Measurements from ENCODE around the gene FAM50A. TPM values are rescaled to one million over a fixed set of nuclear protein-coding genes. Genes with fewer than 3 reads are reported as not detected.

Gene FAM50A
- polyA plus RNA-seq, 1 of the 3 experiments (the other 2 are of a cell fraction) = 86.0 TPM

- no peak for TF ChIP-seq TAF1 (IDR thresholded peaks at IDR 0.05; ENCODE audit: borderline replicate concordance, low read depth, low read length)
- TF ChIP-seq TEAD4 (IDR thresholded peaks at IDR 0.05; ENCODE audit: borderline replicate concordance, insufficient read depth) = no peak
- no peak for TF ChIP-seq RAD21 (IDR thresholded peaks at IDR 0.05; ENCODE audit: low read length)
- no peak for TF ChIP-seq ELF1 (IDR thresholded peaks at IDR 0.05)
- no peak for TF ChIP-seq YY1 (IDR thresholded peaks at IDR 0.05; ENCODE audit: low read depth)
- TF ChIP-seq GABPA (IDR thresholded peaks at IDR 0.05; ENCODE audit: low read depth) = no peak
These were observed 15.2 kb downstream of the FAM50A start (continued) for GRCh38 chrX:154458954-154459778.

GRCh38 chrX:154459832-154460231, 15.9 kb downstream of the FAM50A start:
- H3K9me2 ChIP-seq = no peaks in the 10 kb centered on the region
- CTCF ChIA-PET = interaction anchor here (0.9 to 1.5 kb wide), 5 partner anchors 14 to 74 kb away, joined by 3 to 4 read pairs (median 3); partner anchors contain the start of gene UBL4A
- peak; percentile 74 for DNase-seq

GRCh38 chrX:154460326-154460725, 16.4 kb downstream of the FAM50A start:
- Histone ChIP-seq H3K9ac (no peak overlapping the region), H3K27ac (ENCODE audit: low read depth in 2 of 2, low read length in 1 of 2) (no peak overlapping the region; a peak in 1 of 4 replicates), H3F3A (replicated peaks; ENCODE audit: insufficient read depth) (peaks cover 4% of the 10 kb centered on the region), H3K36me3 (replicated peaks in 1 of 2; ENCODE audit: control insufficient read depth in 1 of 2, insufficient read depth in 2 of 2, low read length in 1 of 2) (peaks cover 0 to 15% of the 10 kb centered on the region in 2 experiments), H3K9me2 (no peaks in the 10 kb centered on the region), H3K79me2 (ENCODE audit: insufficient read depth) (peaks cover 35% of the 10 kb centered on the region), H3K27me3 (ENCODE audit: insufficient read depth) (no peaks in the 10 kb centered on the region), H3K4me3 (ENCODE audit: low read depth in 2 of 2, low read length in 1 of 2) (peak overlapping the region in 1 of 2 experiments; percentile 67; a peak in 1 of 4 replicates), H3K4me2 (peak overlapping the region; percentile 82; the same call in 1 of the 2 replicates), H3K4me1 (ENCODE audit: control insufficient read depth in 1 of 2, insufficient read depth in 2 of 2, low read depth in 1 of 2, low read length in 1 of 2) (peaks cover 0 to 12% of the 10 kb centered on the region in 2 experiments; a peak in 1 of 4 replicates), H3K9me3 (no peaks in the 10 kb centered on the region), H2AFZ (ENCODE audit: low read depth) (no peak overlapping the region), H4K20me1 (ENCODE audit: insufficient read depth) (peaks cover 36% of the 10 kb centered on the region)
- CTCF ChIA-PET = interaction anchor here (1.3 to 1.5 kb wide), 4 partner anchors 13 to 74 kb away, joined by 3 read pairs; no protein-coding TSS in a partner anchor
- DNase-seq = peak; percentile 57
- 77% methylated on average over 3 of the region's 26 CpGs for WGBS (ENCODE audit: low lambda C conversion rate)
- POLR2A ChIA-PET = interaction anchor here (0.6 to 2.1 kb wide), 4 partner anchors 13 to 62 kb away, joined by 3 to 8 read pairs (median 4); partner anchors contain the start of genes RPL10 and UBL4A
- TF ChIP-seq JUND (IDR thresholded peaks at IDR 0.05) (no peak), USF2 (IDR thresholded peaks at IDR 0.05; ENCODE audit: borderline replicate concordance, low read depth, low read length) (no peak), TCF12 (IDR thresholded peaks at IDR 0.05) (no peak), YY1 (IDR thresholded peaks at IDR 0.05; ENCODE audit: low read depth) (no peak), RAD21 (IDR thresholded peaks at IDR 0.05; ENCODE audit: low read length) (no peak), FOSL2 (IDR thresholded peaks at IDR 0.05; ENCODE audit: borderline replicate concordance, low read depth) (no peak), RFX5 (IDR thresholded peaks at IDR 0.05; ENCODE audit: low read length) (no peak), MAX (IDR thresholded peaks at IDR 0.05; ENCODE audit: low read depth) (no peak), RCOR1 (IDR thresholded peaks at IDR 0.05; ENCODE audit: low read length) (no peak), PBX3 (IDR thresholded peaks at IDR 0.05) (no peak), IRF3 (IDR thresholded peaks at IDR 0.05; ENCODE audit: low read depth, low read length) (no peak), CTCF (IDR thresholded peaks at IDR 0.05) (no peak), ELF1 (IDR thresholded peaks at IDR 0.05) (no peak)

More at GRCh38 chrX:154459832-154460231, 15.9 kb downstream of the FAM50A start:
- Histone ChIP-seq H3K36me3 (replicated peaks in 1 of 2; ENCODE audit: control insufficient read depth in 1 of 2, insufficient read depth in 2 of 2, low read length in 1 of 2) (peaks cover 0 to 12% of the 10 kb centered on the region in 2 experiments), H3K9ac (peak overlapping the region; percentile 68; the same call in 1 of the 2 replicates), H2AFZ (ENCODE audit: low read depth) (no peak overlapping the region), H3K4me3 (ENCODE audit: low read depth in 2 of 2, low read length in 1 of 2) (peak overlapping the region; percentile 66 to 67; a peak in 3 of 4 replicates), H4K20me1 (ENCODE audit: insufficient read depth) (peaks cover 36% of the 10 kb centered on the region), H3K79me2 (ENCODE audit: insufficient read depth) (peaks cover 35% of the 10 kb centered on the region), H3K4me1 (ENCODE audit: control insufficient read depth in 1 of 2, insufficient read depth in 2 of 2, low read depth in 1 of 2, low read length in 1 of 2) (peaks cover 0 to 12% of the 10 kb centered on the region in 2 experiments; a peak in 1 of 4 replicates), H3K9me3 (no peaks in the 10 kb centered on the region), H3F3A (replicated peaks; ENCODE audit: insufficient read depth) (peaks cover 4% of the 10 kb centered on the region), H3K4me2 (peak overlapping the region; percentile 82), H3K27ac (ENCODE audit: low read depth in 2 of 2, low read length in 1 of 2) (no peak overlapping the region), H3K27me3 (ENCODE audit: insufficient read depth) (no peaks in the 10 kb centered on the region)
- WGBS (ENCODE audit: low lambda C conversion rate) = 58% methylated on average over 4 of the region's 14 CpGs
- POLR2A ChIA-PET = interaction anchor here (0.8 to 2.1 kb wide), 6 partner anchors 15 to 59 kb away, joined by 3 to 8 read pairs (median 4); partner anchors contain the start of genes LAGE3 and UBL4A
- TF ChIP-seq YY1 (IDR thresholded peaks at IDR 0.05; ENCODE audit: low read depth) (no peak), SMC3 (IDR thresholded peaks at IDR 0.05; ENCODE audit: low read depth, low read length) (no peak), RXRA (IDR thresholded peaks at IDR 0.05; ENCODE audit: borderline replicate concordance, low read depth) (no peak), FOXJ3 (CRISPR knock-in tag; IDR thresholded peaks at IDR 0.05) (no peak)
